ACC112 (cell line): ENCODE results near the gene SND1.

ENCODE experiments used
- H2AFZ ChIP-seq: fragments of 200-600 bp; sonication (generic); one replicate; pipeline ENCODE4 v1.6.0; 2017; ENCODE audit warnings: antibody characterized with exemption, low read length; ENCODE audit not compliant: unreplicated experiment
- H3K27ac ChIP-seq: fragments of 200-600 bp; sonication (generic); 2 replicates; pipeline ENCODE4 v1.5.1; 2014; ENCODE audit warnings: low read depth, mild to moderate bottlenecking, antibody characterized with exemption, low read length, moderate library complexity
- H3K27me3 ChIP-seq: fragments of 200-600 bp; sonication (generic); 2 replicates; pipeline ENCODE4 v1.6.1; 2014; ENCODE audit warnings: mild to moderate bottlenecking, antibody characterized with exemption, low read length, moderate library complexity, mixed read lengths; ENCODE audit not compliant: insufficient read depth
- H3K36me3 ChIP-seq: fragments of 200-600 bp; sonication (generic); 2 replicates; pipeline ENCODE4 v1.6.1; 2016; ENCODE audit warnings: mild to moderate bottlenecking, antibody characterized with exemption, low read length, moderate library complexity, mixed read lengths; ENCODE audit not compliant: insufficient read depth
- H3K4me1 ChIP-seq: fragments of 200-600 bp; sonication (generic); one replicate; pipeline ENCODE4 v1.6.1; 2016; ENCODE audit warnings: low read length, mixed read lengths; ENCODE audit not compliant: insufficient read depth, unreplicated experiment, control insufficient read depth
- H3K4me3 ChIP-seq: fragments of 200-600 bp; sonication (generic); 2 replicates; pipeline ENCODE4 v1.5.1; 2014; ENCODE audit warnings: mild to moderate bottlenecking, low read depth, low read length
- H3K79me2 ChIP-seq: fragments of 200-600 bp; sonication (generic); one replicate; pipeline ENCODE4 v1.6.0; 2016; ENCODE audit warnings: low read length; ENCODE audit not compliant: control insufficient read depth, unreplicated experiment, insufficient read depth

Gene SND1

GRCh38 chr7:127754457-127754856 is 102.5 kb downstream of the SND1 start:
- no peaks in the 10 kb centered on the region for H3K36me3 ChIP-seq
- no peaks in the 10 kb centered on the region for H3K27me3 ChIP-seq
- H3K79me2 ChIP-seq, result peaks cover 78% of the 10 kb centered on the region
- no peak overlapping the region for H3K27ac ChIP-seq
- H3K4me1 ChIP-seq, result peaks cover 3% of the 10 kb centered on the region
- no peak overlapping the region for H2AFZ ChIP-seq
- H3K4me3 ChIP-seq, result no peak overlapping the region

- no peak overlapping the region for H3K27ac ChIP-seq
- no peaks in the 10 kb centered on the region for H3K36me3 ChIP-seq
- H3K27me3 ChIP-seq, result no peaks in the 10 kb centered on the region
- H3K79me2 ChIP-seq, result peaks cover 77% of the 10 kb centered on the region
- no peak overlapping the region for H3K4me3 ChIP-seq
- no peak overlapping the region for H2AFZ ChIP-seq
- peaks cover 3% of the 10 kb centered on the region for H3K4me1 ChIP-seq
Observed at GRCh38 chr7:127755521-127755920, 103.5 kb downstream of the SND1 start.

GRCh38 chr7:127755965-127756364 is 104.0 kb downstream of the SND1 start:
- Histone ChIP-seq H3K27ac (no peak overlapping the region), H3K4me3 (no peak overlapping the region), H3K27me3 (no peaks in the 10 kb centered on the region), H3K36me3 (no peaks in the 10 kb centered on the region), H3K4me1 (peaks cover 3% of the 10 kb centered on the region), H2AFZ (no peak overlapping the region), H3K79me2 (peaks cover 73% of the 10 kb centered on the region)

- H2AFZ ChIP-seq, result no peak overlapping the region
- no peaks in the 10 kb centered on the region for H3K36me3 ChIP-seq
- no peaks in the 10 kb centered on the region for H3K4me1 ChIP-seq
- no peaks in the 10 kb centered on the region for H3K27me3 ChIP-seq
- H3K79me2 ChIP-seq, result peaks cover 66% of the 10 kb centered on the region
- no peak overlapping the region for H3K4me3 ChIP-seq
- no peak overlapping the region for H3K27ac ChIP-seq
Observed at GRCh38 chr7:127758105-127758504, 106.1 kb downstream of the SND1 start.

DNA sequence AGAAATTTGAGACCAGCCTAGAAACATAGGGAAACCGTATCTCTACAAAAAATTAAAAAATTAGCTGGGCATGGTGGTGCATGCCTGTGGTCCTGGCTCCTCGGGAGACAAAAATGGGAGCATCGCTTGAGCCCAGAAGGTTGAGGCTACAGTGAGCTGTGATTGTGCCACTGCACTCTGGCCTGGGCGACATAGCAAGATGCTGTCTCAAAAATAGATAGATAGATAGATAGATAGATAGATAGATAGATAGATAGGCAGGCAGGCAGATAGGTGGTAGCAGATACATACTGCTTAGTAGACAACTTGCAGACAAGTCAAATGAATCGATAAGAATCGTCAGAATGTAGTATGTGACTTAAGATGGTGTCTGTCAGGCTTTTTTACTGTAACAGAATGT is 106.9 kb downstream of the SND1 start:
- Histone ChIP-seq H3K27ac (no peak overlapping the region), H3K79me2 (peaks cover 63% of the 10 kb centered on the region), H3K27me3 (no peaks in the 10 kb centered on the region), H3K36me3 (no peaks in the 10 kb centered on the region), H3K4me1 (no peaks in the 10 kb centered on the region), H3K4me3 (no peak overlapping the region), H2AFZ (no peak overlapping the region)

DNA sequence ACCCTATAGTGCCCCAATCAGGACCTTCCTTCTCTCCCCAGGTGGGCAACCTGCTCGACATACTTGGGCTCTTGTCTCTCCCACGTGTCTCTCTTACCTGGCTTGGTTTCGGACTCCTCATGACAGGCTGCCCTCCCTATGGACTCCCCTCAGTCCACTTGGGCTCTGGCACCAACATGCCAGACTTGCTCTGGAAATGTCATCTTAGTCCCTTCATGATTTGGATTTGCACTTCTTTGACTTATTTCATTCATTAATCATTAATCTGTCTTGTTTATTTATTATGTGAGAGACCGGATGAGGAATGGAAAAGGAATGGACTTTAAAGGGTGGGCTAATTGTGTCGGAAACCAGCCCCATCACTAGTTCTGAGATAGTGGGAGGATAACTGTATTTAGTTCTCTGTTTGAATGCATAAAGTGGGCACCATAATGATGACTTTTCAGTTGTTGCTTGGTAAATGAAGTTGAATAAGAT is 108.0 kb downstream of the SND1 start:
- H3K79me2 ChIP-seq, result peaks cover 59% of the 10 kb centered on the region
- H2AFZ ChIP-seq, result no peak overlapping the region
- H3K27me3 ChIP-seq, result no peaks in the 10 kb centered on the region
- H3K27ac ChIP-seq, result no peak overlapping the region
- H3K4me1 ChIP-seq, result no peaks in the 10 kb centered on the region
- H3K36me3 ChIP-seq, result no peaks in the 10 kb centered on the region
- no peak overlapping the region for H3K4me3 ChIP-seq

DNA sequence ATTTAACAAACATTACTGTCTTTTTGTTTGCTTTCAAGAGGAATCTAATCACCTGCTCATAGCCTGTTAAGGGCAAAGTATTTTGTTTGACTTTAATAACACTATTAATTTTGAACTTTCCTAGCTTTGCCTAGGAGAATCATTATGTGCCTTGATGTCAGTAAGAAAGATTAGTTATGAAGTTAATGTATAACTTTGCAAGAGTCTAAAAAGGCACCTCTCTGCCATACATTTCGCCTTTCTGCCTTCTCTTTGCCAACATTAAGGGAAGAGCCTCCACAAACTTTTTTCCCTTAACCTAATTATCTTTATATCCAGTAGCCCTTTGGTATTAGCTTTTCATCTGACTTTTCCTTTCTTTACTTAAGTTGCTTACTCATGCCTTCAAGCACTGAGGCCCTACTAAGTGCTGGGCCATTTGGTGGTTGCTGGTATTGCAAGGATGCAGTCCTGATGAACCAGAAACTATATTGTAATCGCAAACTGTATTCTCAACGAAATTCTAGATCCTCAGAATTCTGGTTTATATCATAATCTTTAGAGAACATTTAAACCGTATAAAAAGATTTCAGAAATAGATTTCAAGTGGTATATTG is 108.5 kb downstream of the SND1 start:
- Histone ChIP-seq H3K4me1 (no peaks in the 10 kb centered on the region), H2AFZ (no peak overlapping the region), H3K79me2 (peaks cover 54% of the 10 kb centered on the region), H3K27ac (no peak overlapping the region), H3K27me3 (no peaks in the 10 kb centered on the region), H3K36me3 (no peaks in the 10 kb centered on the region), H3K4me3 (no peak overlapping the region)

GRCh38 chr7:127761196-127761595 is 109.2 kb downstream of the SND1 start:
- H3K4me1 ChIP-seq, result no peaks in the 10 kb centered on the region
- H3K27me3 ChIP-seq, result no peaks in the 10 kb centered on the region
- H3K4me3 ChIP-seq, result no peak overlapping the region
- H3K27ac ChIP-seq, result no peak overlapping the region
- H3K36me3 ChIP-seq, result no peaks in the 10 kb centered on the region
- H3K79me2 ChIP-seq, result peaks cover 49% of the 10 kb centered on the region
- no peak overlapping the region for H2AFZ ChIP-seq

GRCh38 chr7:127764681-127765080 is 112.7 kb downstream of the SND1 start:
- Histone ChIP-seq H3K4me3 (no peak overlapping the region), H3K36me3 (no peaks in the 10 kb centered on the region), H3K4me1 (peaks cover 18% of the 10 kb centered on the region), H3K79me2 (peaks cover 43% of the 10 kb centered on the region), H2AFZ (no peak overlapping the region), H3K27me3 (no peaks in the 10 kb centered on the region), H3K27ac (no peak overlapping the region)

DNA sequence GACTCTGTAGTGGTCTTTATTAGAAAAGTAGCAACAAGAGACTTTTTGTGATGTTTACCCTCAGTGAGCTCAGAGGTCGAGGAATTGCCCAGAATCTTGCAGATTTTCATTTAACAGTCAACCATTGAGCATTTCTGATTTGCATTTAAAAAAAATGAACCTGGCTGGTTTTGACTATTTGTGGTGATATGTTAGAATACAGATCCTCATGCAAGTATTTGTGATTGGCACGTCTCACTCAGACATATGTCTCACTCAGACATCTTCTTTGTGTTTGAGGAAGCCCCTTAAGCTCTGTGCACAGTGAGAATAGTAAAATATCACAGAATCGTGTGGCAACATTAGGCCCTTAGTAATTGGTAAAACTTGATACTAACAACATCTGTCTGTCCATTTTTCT is 113.2 kb downstream of the SND1 start:
- Histone ChIP-seq H2AFZ (no peak overlapping the region), H3K36me3 (no peaks in the 10 kb centered on the region), H3K27me3 (no peaks in the 10 kb centered on the region), H3K27ac (no peak overlapping the region), H3K4me1 (peaks cover 22% of the 10 kb centered on the region), H3K79me2 (peaks cover 42% of the 10 kb centered on the region), H3K4me3 (no peak overlapping the region)

DNA sequence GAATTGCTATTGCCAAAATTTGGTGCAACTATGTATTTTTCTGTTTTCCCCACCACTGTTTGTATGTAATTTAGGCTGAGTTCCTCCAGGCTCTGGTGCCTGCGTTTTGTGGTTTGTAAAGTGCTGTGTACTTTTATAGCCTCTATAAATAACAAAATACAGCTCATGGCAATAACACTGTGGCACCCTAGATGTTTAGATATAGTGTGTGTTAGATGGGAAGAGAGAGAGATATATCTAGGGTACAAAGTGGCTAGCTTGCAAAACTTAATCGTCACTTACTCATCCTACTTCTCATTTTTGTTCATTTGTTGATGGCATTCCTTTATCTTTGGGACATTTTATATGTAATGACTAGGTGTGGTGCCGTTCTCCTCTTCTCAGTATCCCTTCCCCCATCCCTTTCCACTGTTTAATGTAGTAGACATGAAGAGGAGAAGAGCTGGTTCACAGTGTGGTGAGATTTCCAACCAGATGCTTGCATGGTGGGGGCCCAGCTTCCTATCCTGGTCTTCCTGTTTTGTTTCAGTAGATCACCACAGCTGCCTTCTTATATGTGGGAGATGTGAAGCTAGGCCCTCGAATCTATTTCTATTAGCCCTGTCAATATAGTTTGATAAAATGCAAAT is 115.0 kb downstream of the SND1 start:
- no peak overlapping the region for H3K27ac ChIP-seq
- H3K4me3 ChIP-seq, result no peak overlapping the region
- H3K27me3 ChIP-seq, result no peaks in the 10 kb centered on the region
- H3K79me2 ChIP-seq, result peaks cover 46% of the 10 kb centered on the region
- H3K36me3 ChIP-seq, result no peaks in the 10 kb centered on the region
- no peak overlapping the region for H2AFZ ChIP-seq
- H3K4me1 ChIP-seq, result peaks cover 35% of the 10 kb centered on the region
